ENCODE results near the gene HELZ2. TPM values are rescaled to one million over a fixed set of nuclear protein-coding genes. Genes with fewer than 3 reads are reported as not detected.
A peak's percentile ranks its signal among the peaks of the same experiment; 100 is the strongest.

Gene HELZ2
- total RNA-seq, 1 donor from 2014 or later: 3.7 TPM

DNA sequence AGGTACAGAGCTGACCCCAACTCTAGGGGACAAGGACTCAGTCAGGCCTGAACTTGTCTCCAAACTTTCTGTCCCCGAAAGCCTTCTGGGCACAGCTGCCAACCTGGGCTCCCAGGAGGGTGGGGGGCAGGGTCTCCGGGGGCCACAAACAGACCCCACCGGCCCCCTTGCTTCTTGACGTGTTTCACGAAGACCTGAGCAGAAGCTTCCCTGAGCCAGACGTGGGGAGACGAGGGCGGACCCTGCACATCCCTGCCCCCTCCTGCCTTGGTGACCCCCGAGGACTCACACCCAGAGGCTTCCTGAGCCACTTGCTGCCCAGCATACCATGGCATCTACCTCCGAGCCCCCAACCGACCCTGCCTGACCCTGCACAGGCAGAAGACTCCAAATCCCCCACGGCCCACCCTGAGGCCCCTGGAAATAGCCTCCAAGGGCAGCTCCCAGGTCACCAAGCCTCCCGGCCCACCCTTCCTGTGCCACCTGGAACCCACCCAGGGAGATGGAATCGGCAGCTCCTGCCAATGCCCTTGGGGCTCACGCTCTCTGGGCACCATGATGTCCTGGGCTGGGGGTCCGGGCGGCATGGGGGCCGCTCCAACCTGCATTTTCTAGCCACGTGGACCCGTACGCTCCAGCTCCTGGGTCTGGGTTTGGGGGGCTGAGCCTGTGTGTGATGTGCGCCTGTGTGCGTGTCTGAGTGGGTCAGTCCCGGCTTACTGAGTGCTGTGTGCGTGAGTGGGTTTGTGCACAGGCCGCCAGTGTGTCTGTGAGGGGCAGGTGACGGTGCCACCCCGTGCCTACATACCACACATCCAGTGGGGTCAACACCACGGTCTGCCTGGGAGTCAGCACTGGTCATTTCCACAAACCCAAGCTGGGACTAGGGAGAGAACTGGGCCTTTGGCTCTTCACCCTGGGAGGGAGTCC lies 34.3 kb downstream of the HELZ2 start:
- DNase-seq (ENCODE audit: low spot score in 2 of 2): no peak
- FAIRE-seq: no peak

- no peak for DNase-seq (ENCODE audit: low spot score in 2 of 2)
- no peak for FAIRE-seq
Observed at GRCh38 chr20:63539092-63539430, 35.0 kb downstream of the HELZ2 start.

GRCh38 chr20:63538204-63539091 lies 35.6 kb downstream of the HELZ2 start:
- DNase-seq (ENCODE audit: low spot score in 2 of 2): peak in 1 of 2 donors; percentile 68
- no peak for FAIRE-seq

DNA sequence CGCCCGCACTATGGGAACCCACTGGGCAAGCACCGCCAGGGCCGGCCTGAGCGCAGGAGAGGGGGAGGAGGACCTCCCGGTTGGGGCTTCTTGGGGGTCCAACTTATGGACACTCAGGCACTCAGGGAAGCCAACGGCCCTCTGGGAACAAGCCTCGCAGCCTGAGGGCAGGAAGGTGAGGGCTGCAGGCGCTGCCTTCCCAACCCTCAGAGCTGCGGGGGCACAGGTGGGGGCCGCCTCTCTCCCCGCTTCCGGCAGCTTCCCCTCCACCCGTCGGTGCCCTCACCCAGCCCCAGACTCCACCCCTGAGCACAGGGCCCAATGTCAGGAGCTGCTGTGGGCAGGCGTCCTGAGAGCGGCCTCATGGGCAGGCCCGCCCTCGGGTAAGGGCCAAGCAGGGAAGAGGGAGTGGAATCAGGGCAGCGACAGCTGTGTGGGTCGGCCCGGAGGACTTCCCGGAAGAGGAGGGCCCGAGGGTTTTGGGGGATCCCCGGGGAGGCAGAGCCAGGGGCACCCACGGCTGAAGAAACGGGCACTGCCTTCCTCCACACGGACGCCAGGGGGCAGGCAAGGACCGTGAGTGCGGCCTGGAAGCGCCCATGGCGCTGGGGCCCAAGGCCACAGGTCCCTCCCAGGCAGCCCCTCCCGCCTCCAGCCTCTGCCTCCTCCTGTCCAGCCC lies 36.4 kb downstream of the HELZ2 start:
- FAIRE-seq: no peak
- peak; percentile 97 to 99 for DNase-seq (ENCODE audit: low spot score in 2 of 2)

DNA sequence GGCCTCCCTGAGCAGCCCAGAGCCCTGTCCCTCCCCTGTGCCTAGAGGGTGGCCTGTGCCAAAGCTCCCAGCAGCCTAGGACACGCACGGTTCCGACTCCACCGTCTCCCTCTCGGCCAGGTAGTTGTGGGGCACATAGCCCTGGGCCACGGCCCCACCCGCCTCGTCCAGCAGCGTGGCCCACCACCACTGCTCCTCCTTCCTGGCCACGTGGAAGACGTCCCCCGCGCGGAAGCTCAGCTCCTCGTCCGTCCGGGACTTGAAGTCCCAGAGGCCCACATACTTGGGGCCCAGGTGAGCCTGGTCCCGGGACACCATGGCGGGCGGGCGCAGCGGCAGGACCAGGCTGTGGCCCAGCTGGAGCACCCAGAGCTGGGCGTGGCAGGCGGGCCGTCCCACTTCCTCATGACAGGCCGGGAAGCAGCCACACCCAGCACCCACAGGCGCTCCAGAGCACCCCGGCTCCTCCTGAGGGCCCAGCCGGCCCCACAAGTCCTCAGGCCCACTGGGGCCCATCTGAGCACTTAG lies 37.0 kb downstream of the HELZ2 start, which contains the start of gene PTK6:
TSS of gene PTK6 (minus strand) at position 380 of the 528 bp plus-strand sequence. CDS start at position 318, 62 bp downstream.
- DNase-seq (ENCODE audit: low spot score in 2 of 2) (no peak), FAIRE-seq (no peak)

- FAIRE-seq: no peak
Observed at GRCh38 chr20:63536241-63536977, 37.6 kb downstream of the HELZ2 start.

DNA sequence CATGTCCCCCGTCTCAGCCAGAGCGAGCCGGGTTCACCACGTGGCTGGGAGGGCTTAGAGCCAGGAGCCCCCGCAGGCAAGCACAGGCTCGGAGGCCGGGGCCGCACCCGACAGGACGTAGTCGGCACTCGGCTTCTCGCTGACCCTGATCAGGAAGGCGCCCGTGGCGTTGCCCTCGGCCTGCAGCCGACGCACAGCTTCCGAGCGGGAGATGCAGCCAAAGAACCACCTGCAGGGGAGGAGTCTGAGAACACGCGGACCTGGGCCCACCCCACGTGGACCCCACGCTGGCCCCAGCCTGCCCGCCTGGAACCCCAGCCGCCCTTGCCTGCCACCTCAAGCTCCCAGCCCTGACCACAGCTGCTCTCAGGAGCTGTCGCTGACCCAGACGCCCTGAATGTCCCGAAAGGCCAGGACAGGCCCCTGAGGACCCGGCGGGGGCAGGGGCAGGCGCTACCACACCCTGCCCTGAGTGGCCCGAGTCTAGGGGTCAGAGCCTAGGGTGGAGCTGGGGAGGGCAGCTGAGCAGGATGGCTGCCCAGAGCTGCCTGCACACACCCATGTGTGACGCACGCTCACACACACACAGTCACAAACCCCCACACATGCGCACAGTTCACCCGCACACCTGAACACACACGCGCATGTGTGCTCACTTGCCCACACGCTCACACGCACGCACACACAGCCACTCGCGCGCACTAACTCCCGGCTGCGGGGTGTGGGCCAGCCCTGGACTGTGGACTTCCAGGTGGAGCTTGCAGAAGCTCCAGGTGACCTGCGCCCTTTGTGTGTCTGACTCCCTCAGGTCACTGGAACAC lies 39.0 kb downstream of the HELZ2 start:
- FAIRE-seq (no peak), DNase-seq (ENCODE audit: low spot score in 2 of 2) (no peak)

More at GRCh38 chr20:63536241-63536977, 37.6 kb downstream of the HELZ2 start:
- DNase-seq (ENCODE audit: low spot score in 2 of 2): no peak

DNA sequence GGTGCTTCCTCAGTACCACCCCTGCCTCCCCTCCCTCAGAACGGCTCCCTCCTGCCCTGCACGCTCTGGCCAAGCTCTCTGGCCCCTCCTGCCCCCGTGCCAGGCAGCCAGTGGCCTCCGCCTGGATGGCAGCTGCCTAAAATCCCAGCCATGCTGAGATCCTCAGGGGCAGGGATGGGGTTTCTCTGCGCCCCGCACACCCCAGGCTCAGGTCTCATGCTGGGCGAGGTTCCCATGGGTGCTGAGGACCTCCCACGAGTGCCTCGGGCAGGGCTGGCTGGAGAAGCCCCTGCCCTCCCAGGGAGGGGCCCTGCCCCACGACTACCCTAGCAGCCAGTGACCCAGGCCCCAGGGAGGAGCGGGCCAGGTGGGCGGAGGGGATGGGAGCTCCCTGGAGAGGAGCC lies 39.6 kb downstream of the HELZ2 start:
- no peak for DNase-seq (ENCODE audit: low spot score in 2 of 2)
- no peak for FAIRE-seq

DNA sequence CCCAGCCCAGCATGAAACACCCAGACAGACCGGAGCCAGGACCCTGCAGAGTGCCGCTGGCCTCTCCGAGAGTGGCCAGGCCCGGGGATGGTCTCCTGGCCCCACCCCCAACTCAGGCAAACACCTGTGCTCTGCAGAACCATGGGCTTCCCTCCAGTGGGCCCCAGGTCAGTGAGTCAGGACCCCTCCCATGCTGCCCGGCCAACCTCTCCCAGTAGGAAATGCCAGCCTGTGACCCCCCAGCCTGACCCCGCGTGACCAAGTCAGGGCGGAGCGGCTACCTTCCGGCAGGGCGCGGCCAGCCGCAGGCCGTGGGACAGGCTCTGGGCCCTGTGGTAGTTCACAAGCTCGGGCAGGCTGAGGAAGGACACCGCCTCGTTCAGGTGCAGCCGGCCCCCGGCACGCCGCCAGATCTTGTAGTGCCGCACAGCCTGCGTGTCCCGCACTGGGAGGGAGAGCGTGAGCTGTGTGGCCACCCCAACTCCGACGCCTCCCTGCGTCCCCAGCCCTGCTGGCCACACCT lies 40.1 kb downstream of the HELZ2 start:
- FAIRE-seq: no peak
- DNase-seq (ENCODE audit: low spot score in 2 of 2): no peak

DNA sequence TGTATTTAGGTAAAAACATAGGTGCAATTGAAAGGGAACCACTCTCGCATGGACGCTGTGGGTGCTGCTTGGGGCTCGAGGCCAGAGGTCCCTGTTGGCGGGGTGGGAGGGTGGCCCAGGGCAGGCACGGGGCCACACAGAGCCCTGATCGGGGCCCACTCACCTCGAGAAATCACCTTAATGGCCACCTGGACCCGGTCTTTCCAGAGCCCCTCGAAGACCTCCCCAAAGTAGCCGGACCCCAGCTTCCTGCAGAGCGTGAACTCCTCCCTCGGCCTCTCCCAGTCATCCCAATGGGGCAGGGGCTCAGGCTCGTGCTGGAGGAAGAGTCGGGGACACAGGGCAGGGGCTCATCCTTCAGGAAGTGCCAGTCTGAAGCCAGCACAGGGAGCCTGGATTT lies 40.7 kb downstream of the HELZ2 start:
- FAIRE-seq (no peak), DNase-seq (ENCODE audit: low spot score in 2 of 2) (no peak)

DNA sequence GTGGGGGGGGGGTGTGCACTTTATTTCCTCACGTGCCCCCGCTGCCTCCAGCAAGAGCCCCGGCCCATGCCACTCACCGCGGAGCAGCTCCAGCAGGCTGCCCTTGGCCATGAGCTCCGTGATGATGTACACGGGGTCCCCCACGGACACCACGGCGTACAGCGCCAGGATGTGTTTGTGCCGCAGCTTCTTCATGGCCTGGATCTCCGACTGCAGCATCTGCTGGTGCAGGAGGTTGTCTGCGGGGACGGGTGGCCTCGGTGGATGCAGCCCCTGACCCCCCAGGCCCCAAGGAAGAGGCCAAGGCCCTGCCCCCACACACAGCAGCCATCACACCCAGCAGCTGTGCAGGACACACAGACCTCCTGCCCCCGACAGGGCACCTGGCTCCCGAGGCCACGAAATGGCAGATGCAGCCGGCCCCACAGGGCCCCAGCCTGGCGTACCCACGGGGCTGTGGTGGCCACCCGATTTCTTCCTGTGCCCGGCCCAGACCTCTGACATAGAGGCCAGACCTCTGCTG lies 41.5 kb downstream of the HELZ2 start:
- FAIRE-seq: no peak

GRCh38 chr20:63531686-63532448 lies 42.2 kb downstream of the HELZ2 start:
- DNase-seq (ENCODE audit: low spot score in 2 of 2): no peak
- no peak for FAIRE-seq

More for the DNA sequence above, 41.5 kb downstream of the HELZ2 start:
- no peak for DNase-seq (ENCODE audit: low spot score in 2 of 2)

DNA sequence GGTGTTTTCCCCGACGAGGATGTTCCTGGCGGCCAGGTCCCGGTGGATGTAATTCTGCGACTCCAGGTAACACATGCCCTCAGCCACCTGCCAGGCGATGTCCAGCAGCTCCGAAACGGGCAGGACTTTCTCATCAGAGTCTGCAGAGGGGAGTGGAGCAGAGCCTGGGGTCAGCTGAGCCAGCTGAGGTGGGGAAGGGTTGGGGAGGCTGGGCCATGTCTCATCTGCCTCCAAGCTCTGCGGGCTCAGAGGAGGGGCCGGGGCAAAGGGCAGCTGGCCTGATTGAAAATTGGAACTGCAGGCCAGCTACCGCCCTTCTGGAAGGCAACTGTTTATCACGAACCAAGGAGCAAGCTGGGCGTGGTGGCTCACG lies 43.3 kb downstream of the HELZ2 start:
- no peak for FAIRE-seq

DNA sequence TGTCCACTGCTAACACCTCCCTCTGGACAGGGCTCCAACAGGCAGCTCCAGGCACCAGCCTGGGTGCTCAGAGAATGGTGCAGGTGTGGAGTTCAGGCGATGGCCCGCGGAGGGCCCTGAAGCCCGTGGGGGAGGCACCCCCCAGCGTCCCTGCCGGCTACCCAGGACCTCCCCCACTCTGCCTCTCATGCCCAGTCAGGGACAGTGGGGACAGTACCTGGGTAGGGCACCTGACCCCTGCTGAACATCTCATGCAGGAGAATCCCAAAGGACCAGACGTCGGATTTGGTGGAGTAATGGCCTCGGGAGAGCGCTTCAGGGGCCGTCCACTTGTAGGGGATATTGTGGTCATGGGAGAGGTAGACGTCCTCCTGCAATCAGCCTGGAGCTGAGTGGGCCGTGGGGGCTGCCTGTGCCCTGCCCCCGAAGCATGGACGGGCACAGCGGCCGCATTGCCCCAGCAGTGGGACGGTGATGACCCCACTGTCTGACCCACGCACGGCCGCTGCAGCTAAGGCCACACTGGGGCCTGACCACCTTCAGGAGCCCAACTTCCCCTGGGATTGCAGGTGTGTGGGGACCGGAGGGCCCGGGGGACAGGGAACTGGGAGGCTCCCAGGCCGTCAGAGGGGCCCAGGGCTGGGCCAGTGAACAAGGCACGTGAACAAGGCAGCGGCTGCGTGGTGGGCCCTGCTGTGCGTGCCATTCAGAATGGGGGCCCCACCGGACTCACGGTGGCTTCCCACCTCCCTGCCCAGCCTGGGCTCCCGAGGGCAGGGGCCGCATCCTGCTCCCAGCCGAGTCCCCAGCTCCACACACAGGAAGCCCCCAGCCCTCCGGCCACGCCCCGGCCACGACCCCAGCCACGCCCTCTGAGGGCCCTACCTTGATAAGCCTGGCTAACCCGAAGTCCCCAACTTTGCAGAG lies 43.9 kb downstream of the HELZ2 start:
- DNase-seq (ENCODE audit: low spot score in 2 of 2) (no peak), FAIRE-seq (no peak)

More for the DNA sequence above, 43.3 kb downstream of the HELZ2 start:
- DNase-seq (ENCODE audit: low spot score in 2 of 2): no peak

DNA sequence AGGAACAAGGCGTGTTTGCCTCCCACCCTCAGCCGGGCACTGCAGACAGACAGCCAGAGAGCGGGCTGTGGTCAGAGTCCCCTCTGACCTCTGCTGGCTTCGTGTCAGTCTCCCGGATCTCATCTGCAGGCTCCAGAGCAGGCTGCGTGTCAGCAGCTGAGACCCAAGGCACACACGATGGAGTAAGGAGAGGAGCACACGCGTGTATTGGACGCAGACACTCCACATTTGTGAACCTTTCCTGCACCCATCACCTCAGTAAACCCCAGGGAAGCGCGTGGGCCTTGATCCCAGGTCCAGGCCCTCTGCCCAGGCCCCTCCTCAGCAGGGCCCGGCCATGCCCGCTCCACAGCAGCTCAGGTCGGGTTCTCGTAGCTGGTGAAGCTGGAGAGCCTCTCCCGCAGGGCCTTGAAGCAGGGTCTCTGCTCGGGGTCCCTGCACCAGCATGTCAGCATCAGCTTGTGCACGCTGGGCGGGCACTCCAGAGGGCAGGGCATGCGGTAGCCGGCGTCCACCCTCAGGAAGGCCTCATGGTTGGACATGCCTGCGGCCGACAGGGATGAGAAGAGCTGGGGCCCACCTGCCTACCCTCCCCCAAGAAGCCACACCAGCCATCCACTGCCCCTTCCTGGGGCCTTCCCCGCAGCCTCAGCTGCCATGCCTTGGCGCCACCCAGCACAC lies 44.7 kb downstream of the HELZ2 start:
- DNase-seq (ENCODE audit: low spot score in 2 of 2) (no peak), FAIRE-seq (no peak)

GRCh38 chr20:63527184-63527583 lies 46.9 kb downstream of the HELZ2 start:
- FAIRE-seq (no peak), DNase-seq (ENCODE audit: low spot score in 2 of 2) (no peak)

Data from frontal cortex (tissue), 4 donors.